Stomach (tissue), 4 donors: ENCODE measurements around the gene GARIN6.
"Not testable (repeated sequence)": the region's sequence is repeated elsewhere in the genome, so short reads cannot be mapped to it uniquely, and the experiment has no call there.

Source experiments
- EP300 ChIP-seq: sonication (generic); formaldehyde crosslinking; IDR thresholded peaks from one replicate; pipeline ENCODE4 v1.6.1; 2017; ENCODE audit warnings: antibody characterized with exemption
- POLR2A ChIP-seq, 4 donors: fragments of 450-650 bp; IDR thresholded peaks; one replicate each; pipeline ENCODE4 v1.6.1; 2016; ENCODE audit warnings: antibody characterized with exemption in 4 of 4, control low read depth in 2 of 4, mild to moderate bottlenecking in 1 of 4, moderate library complexity in 1 of 4
- POLR2AphosphoS5 ChIP-seq, 3 donors: sonication (generic); formaldehyde crosslinking; IDR thresholded peaks; one replicate each; pipeline ENCODE4 v1.6.1; 2016; ENCODE audit warnings: antibody characterized with exemption in 3 of 3
- TF ChIP-seq, protein P1 (sequence below), 7 experiments: fragments of 450-650 bp in 4 of 7; fragments of 200-600 bp in 3 of 7; sonication (generic) in 3 of 7; IDR thresholded peaks; one replicate each; pipeline ENCODE4 v1.5.1; 2016 to 2019; ENCODE audit warnings: antibody characterized with exemption in 7 of 7, control low read depth in 2 of 7, mild to moderate bottlenecking in 1 of 7

DNA sequence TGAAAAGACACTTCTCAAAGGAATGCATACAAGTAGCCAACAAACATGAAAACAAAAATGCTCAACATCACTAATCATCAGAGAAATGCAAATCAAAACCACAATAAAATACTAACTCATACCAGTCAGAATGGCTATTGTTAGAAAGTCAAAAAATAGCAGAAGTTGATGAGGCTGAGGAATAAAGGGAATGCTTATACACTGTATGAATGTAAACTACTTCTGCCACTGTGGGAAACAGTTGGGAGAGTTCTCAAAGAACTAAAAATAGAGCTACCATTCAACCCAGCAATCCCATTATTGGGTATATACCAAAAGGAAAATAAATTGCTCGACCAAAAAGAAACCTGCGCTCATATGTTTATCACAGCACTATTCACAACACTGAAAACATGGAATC is 23.0 kb upstream of the GARIN6 start:
- not testable (repeated sequence) for TF ChIP-seq POLR2A (IDR thresholded peaks at IDR 0.05); EP300; POLR2AphosphoS5 (IDR thresholded peaks at IDR 0.05)
- TF ChIP-seq, protein P1, sequence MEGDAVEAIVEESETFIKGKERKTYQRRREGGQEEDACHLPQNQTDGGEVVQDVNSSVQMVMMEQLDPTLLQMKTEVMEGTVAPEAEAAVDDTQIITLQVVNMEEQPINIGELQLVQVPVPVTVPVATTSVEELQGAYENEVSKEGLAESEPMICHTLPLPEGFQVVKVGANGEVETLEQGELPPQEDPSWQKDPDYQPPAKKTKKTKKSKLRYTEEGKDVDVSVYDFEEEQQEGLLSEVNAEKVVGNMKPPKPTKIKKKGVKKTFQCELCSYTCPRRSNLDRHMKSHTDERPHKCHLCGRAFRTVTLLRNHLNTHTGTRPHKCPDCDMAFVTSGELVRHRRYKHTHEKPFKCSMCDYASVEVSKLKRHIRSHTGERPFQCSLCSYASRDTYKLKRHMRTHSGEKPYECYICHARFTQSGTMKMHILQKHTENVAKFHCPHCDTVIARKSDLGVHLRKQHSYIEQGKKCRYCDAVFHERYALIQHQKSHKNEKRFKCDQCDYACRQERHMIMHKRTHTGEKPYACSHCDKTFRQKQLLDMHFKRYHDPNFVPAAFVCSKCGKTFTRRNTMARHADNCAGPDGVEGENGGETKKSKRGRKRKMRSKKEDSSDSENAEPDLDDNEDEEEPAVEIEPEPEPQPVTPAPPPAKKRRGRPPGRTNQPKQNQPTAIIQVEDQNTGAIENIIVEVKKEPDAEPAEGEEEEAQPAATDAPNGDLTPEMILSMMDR (IDR thresholded peaks at IDR 0.05): not testable (repeated sequence)
